ENCODE data around the gene TRPM3. TPM values are rescaled to one million over a fixed set of nuclear protein-coding genes. Genes with fewer than 3 reads are reported as not detected.

TRPM3 gene
- polyA plus RNA-seq, 3 donors, result not detected

- Histone ChIP-seq H3K27ac (ENCODE audit: low read depth in 1 of 2, low read length in 2 of 2) (no peak overlapping the region), H3K9me3 (replicated peaks in 1 of 2; ENCODE audit: control insufficient read depth in 1 of 2, insufficient read depth in 1 of 2, low read length in 2 of 2) (no peaks in the 10 kb centered on the region), H3K4me1 (ENCODE audit: control insufficient read depth in 1 of 2, insufficient read depth in 2 of 2, low read length in 2 of 2) (no peaks in the 10 kb centered on the region), H3K9ac (ENCODE audit: insufficient read depth, low read length, poor library complexity, severe bottlenecking) (no peak overlapping the region), H3K4me2 (replicated peaks; ENCODE audit: extremely low read depth, low read length, poor library complexity, severe bottlenecking) (no peak overlapping the region), H3K4me3 (replicated peaks in 1 of 3; ENCODE audit: low read depth in 2 of 3, low read length in 3 of 3) (no peak overlapping the region), H2AFZ (ENCODE audit: insufficient read depth, low read depth, low read length, poor library complexity, severe bottlenecking) (no peak overlapping the region), H3K36me3 (replicated peaks in 1 of 2; ENCODE audit: control insufficient read depth in 1 of 2, insufficient read depth in 2 of 2, low read length in 2 of 2) (no peaks in the 10 kb centered on the region), H3K79me2 (ENCODE audit: insufficient read depth, low read length) (no peaks in the 10 kb centered on the region), H3K27me3 (ENCODE audit: control insufficient read depth in 2 of 2, insufficient read depth in 2 of 2, low read length in 2 of 2) (no peaks in the 10 kb centered on the region), H4K20me1 (ENCODE audit: insufficient read depth, low read length) (no peaks in the 10 kb centered on the region)
- no peak for DNase-seq
- H3K4me1 Mint-ChIP-seq, result no peaks in the 10 kb centered on the region
- peaks cover 0 to 2% (median 0%) of the 10 kb centered on the region in 7 donors for H3K9me3 Mint-ChIP-seq
- no peaks in the 10 kb centered on the region for H3K36me3 Mint-ChIP-seq
- no peak overlapping the region for H3K27ac Mint-ChIP-seq
- intact Hi-C loops (cut with micrococcal nuclease), result no loop called here
- H3K27me3 Mint-ChIP-seq (ENCODE audit: low read depth in 3 of 3), result peaks cover 0 to 2% (median 0%) of the 10 kb centered on the region in 3 donors
- H3K4me3 Mint-ChIP-seq, result no peak overlapping the region
- TF ChIP-seq, protein P1, sequence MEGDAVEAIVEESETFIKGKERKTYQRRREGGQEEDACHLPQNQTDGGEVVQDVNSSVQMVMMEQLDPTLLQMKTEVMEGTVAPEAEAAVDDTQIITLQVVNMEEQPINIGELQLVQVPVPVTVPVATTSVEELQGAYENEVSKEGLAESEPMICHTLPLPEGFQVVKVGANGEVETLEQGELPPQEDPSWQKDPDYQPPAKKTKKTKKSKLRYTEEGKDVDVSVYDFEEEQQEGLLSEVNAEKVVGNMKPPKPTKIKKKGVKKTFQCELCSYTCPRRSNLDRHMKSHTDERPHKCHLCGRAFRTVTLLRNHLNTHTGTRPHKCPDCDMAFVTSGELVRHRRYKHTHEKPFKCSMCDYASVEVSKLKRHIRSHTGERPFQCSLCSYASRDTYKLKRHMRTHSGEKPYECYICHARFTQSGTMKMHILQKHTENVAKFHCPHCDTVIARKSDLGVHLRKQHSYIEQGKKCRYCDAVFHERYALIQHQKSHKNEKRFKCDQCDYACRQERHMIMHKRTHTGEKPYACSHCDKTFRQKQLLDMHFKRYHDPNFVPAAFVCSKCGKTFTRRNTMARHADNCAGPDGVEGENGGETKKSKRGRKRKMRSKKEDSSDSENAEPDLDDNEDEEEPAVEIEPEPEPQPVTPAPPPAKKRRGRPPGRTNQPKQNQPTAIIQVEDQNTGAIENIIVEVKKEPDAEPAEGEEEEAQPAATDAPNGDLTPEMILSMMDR (IDR thresholded peaks at IDR 0.05), result no peak
- WGBS (ENCODE audit: insufficient coverage), result 89% methylated on average over 3 of the region's 6 CpGs
These were observed 218.7 kb downstream of the TRPM3 start for GRCh38 chr9:70902692-70903131.

DNA sequence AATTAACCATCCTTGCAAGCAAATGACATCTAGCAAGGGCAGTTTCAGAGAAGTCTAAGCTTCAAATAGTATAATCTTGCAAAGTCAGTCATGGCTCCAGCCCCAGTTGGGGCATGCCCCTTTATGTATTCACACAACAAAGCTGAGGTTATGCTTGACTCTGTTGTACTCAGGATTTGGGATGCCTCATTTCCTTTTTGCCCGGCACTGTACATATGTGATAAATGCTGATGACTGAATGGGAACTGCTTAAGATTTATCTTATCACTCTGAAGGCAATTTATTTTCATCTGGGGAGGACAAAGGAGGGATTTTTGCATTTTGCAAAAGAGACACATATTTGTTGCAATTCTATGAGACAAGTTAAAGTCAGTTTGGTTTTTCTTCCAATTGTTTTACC is 219.2 kb downstream of the TRPM3 start:
- no CpG with 5 or more reads among the region's 1 CpG for WGBS (ENCODE audit: insufficient coverage)
- H2AFZ ChIP-seq (ENCODE audit: insufficient read depth, low read depth, low read length, poor library complexity, severe bottlenecking), result no peak overlapping the region
- no peak overlapping the region for H3K27ac Mint-ChIP-seq
- H3K79me2 ChIP-seq (ENCODE audit: insufficient read depth, low read length), result no peaks in the 10 kb centered on the region
- no peaks in the 10 kb centered on the region for H3K4me1 Mint-ChIP-seq
- H4K20me1 ChIP-seq (ENCODE audit: insufficient read depth, low read length), result no peaks in the 10 kb centered on the region
- H3K27me3 Mint-ChIP-seq (ENCODE audit: low read depth in 3 of 3), result peaks cover 0 to 2% (median 0%) of the 10 kb centered on the region in 3 donors
- no peaks in the 10 kb centered on the region for H3K9me3 ChIP-seq (replicated peaks in 1 of 2; ENCODE audit: control insufficient read depth in 1 of 2, insufficient read depth in 1 of 2, low read length in 2 of 2)
- H3K4me3 Mint-ChIP-seq, result no peak overlapping the region
- H3K4me3 ChIP-seq (replicated peaks in 1 of 3; ENCODE audit: low read depth in 2 of 3, low read length in 3 of 3), result no peak overlapping the region
- H3K27me3 ChIP-seq (ENCODE audit: control insufficient read depth in 2 of 2, insufficient read depth in 2 of 2, low read length in 2 of 2), result no peaks in the 10 kb centered on the region
- no peaks in the 10 kb centered on the region for H3K36me3 ChIP-seq (replicated peaks in 1 of 2; ENCODE audit: control insufficient read depth in 1 of 2, insufficient read depth in 2 of 2, low read length in 2 of 2)
- H3K9ac ChIP-seq (ENCODE audit: insufficient read depth, low read length, poor library complexity, severe bottlenecking), result no peak overlapping the region
- TF ChIP-seq, protein P1 (IDR thresholded peaks at IDR 0.05), result no peak
- no peak for DNase-seq
- H3K4me2 ChIP-seq (replicated peaks; ENCODE audit: extremely low read depth, low read length, poor library complexity, severe bottlenecking), result no peak overlapping the region
- H3K36me3 Mint-ChIP-seq, result no peaks in the 10 kb centered on the region
- no peak overlapping the region for H3K27ac ChIP-seq (ENCODE audit: low read depth in 1 of 2, low read length in 2 of 2)
- intact Hi-C loops (cut with micrococcal nuclease), result no loop called here
- H3K9me3 Mint-ChIP-seq, result peaks cover 0 to 2% (median 0%) of the 10 kb centered on the region in 7 donors
- H3K4me1 ChIP-seq (ENCODE audit: control insufficient read depth in 1 of 2, insufficient read depth in 2 of 2, low read length in 2 of 2), result no peaks in the 10 kb centered on the region

Measured in CD14-positive monocyte (primary cell).